ENCODE measurements around the gene SLC25A23.

GRCh38 chr19:6418562-6418932, 41.0 kb downstream of the SLC25A23 start:
- TF ChIP-seq EZH2phosphoT487 (IDR thresholded peaks at IDR 0.05; ENCODE audit: insufficient read depth, low read depth) = no peak
- no peak for TF ChIP-seq EZH2 (IDR thresholded peaks at IDR 0.05; ENCODE audit: insufficient read depth, poor library complexity, severe bottlenecking)

Data from GM23248 (cell line).